HG02885 (cell line): ENCODE data around the gene DBN1.
"Not testable (repeated sequence)": the region's sequence is repeated elsewhere in the genome, so short reads cannot be mapped to it uniquely, and the experiment has no call there.

Experiments used
- ATAC-seq: cut with Tn5 transposase; IDR thresholded peaks from one replicate; pipeline ENCODE4 v1.9.1; 2021; ENCODE audit warnings: mild to moderate bottlenecking; ENCODE audit not compliant: unreplicated experiment, poor library complexity

Gene DBN1

GRCh38 chr5:177491983-177492746, 18.7 kb upstream of the DBN1 start:
- no peak for ATAC-seq

- ATAC-seq: peak; percentile 45
These were observed 18.1 kb upstream of the DBN1 start for GRCh38 chr5:177491429-177491945.

GRCh38 chr5:177490992-177491391, 17.6 kb upstream of the DBN1 start:
- no peak for ATAC-seq

- no peak for ATAC-seq
These were observed 17.0 kb upstream of the DBN1 start for GRCh38 chr5:177490311-177490991.

GRCh38 chr5:177489119-177489716, 15.8 kb upstream of the DBN1 start:
- ATAC-seq: no peak

- no peak for ATAC-seq
These were observed 14.5 kb upstream of the DBN1 start for GRCh38 chr5:177487975-177488374.

GRCh38 chr5:177487144-177487543, 13.7 kb upstream of the DBN1 start:
- ATAC-seq: no peak

GRCh38 chr5:177486256-177486655, 12.8 kb upstream of the DBN1 start:
- no peak for ATAC-seq

GRCh38 chr5:177485753-177486152, 12.3 kb upstream of the DBN1 start:
- not testable (repeated sequence) for ATAC-seq

GRCh38 chr5:177484902-177485549, 11.6 kb upstream of the DBN1 start:
- ATAC-seq: no peak

- no peak for ATAC-seq
These were observed 10.8 kb upstream of the DBN1 start for GRCh38 chr5:177483994-177484901.

GRCh38 chr5:177483042-177483441, 9.6 kb upstream of the DBN1 start:
- ATAC-seq: no peak

GRCh38 chr5:177482359-177482795, 8.9 kb upstream of the DBN1 start:
- no peak for ATAC-seq

GRCh38 chr5:177479774-177480173, 6.3 kb upstream of the DBN1 start:
- ATAC-seq: no peak

GRCh38 chr5:177478711-177479646, 5.5 kb upstream of the DBN1 start:
- ATAC-seq: no peak

GRCh38 chr5:177477701-177478477, 4.5 kb upstream of the DBN1 start:
- ATAC-seq: no peak

GRCh38 chr5:177476531-177477233, 3.2 kb upstream of the DBN1 start:
- no peak for ATAC-seq
